WTC11 (cell line): ENCODE results near the gene NMU. TPM values are rescaled to one million over a fixed set of nuclear protein-coding genes. Genes with fewer than 3 reads are reported as not detected.

Source experiments
- ATAC-seq: fragments of 200-7000 bp; cut with Tn5 transposase; 2 replicates; pipeline ENCODE4 v1.10.0; 2021; ENCODE audit warnings: mild to moderate bottlenecking, moderate library complexity
- CTCF ChIA-PET: fragments of 300-600 bp; sonication (Branson Sonifier 250); formaldehyde crosslinking; loops from one replicate; lab custom pipeline; 2021; ENCODE audit warnings: antibody characterized with exemption; lab: Charles Lee
- POLR2A ChIA-PET: fragments of 350-600 bp; sonication (Branson Sonifier 250); formaldehyde crosslinking; loops from one replicate; lab custom pipeline; 2021; ENCODE audit warnings: antibody characterized with exemption; lab: Charles Lee
- DNase-seq: peaks from one replicate; pipeline ENCODE4 v3.0.0; 2021; ENCODE audit warnings: low spot score
- H3K27ac Mint-ChIP-seq: 2 replicates; pipeline ENCODE4 v1.8.0; 2021; ENCODE audit warnings: mixed read lengths
- H3K27me3 Mint-ChIP-seq: 2 replicates; pipeline ENCODE4 v1.8.0; 2021; ENCODE audit warnings: low read depth, mild to moderate bottlenecking, moderate library complexity, mixed read lengths
- H3K36me3 Mint-ChIP-seq: 2 replicates; pipeline ENCODE4 v1.8.0; 2021; ENCODE audit warnings: mixed read lengths
- H3K4me1 Mint-ChIP-seq: 2 replicates; pipeline ENCODE4 v1.8.0; 2022; ENCODE audit warnings: mixed read lengths
- H3K4me3 Mint-ChIP-seq: 2 replicates; pipeline ENCODE4 v1.8.0; 2021; ENCODE audit warnings: mild to moderate bottlenecking, moderate library complexity, mixed read lengths
- H3K9me3 Mint-ChIP-seq: 2 replicates; pipeline ENCODE4 v1.8.0; 2021; ENCODE audit warnings: mixed read lengths
- CREM ChIP-seq: sonication (generic); formaldehyde crosslinking; IDR thresholded peaks from 2 replicates; pipeline ENCODE4 v1.8.1; 2022; ENCODE audit warnings: mild to moderate bottlenecking, missing genetic modification reagents, moderate library complexity
- ESRRA ChIP-seq: sonication (generic); formaldehyde crosslinking; IDR thresholded peaks from 2 replicates; pipeline ENCODE4 v1.8.1; 2022; ENCODE audit warnings: mild to moderate bottlenecking, missing genetic modification reagents, borderline replicate concordance
- IRF1 ChIP-seq: sonication (generic); formaldehyde crosslinking; IDR thresholded peaks from 2 replicates; pipeline ENCODE4 v1.8.0; 2023; ENCODE audit warnings: missing genetic modification reagents
- KAT7 ChIP-seq: sonication (generic); formaldehyde crosslinking; IDR thresholded peaks from 2 replicates; pipeline ENCODE4 v1.8.1; 2023; ENCODE audit warnings: missing genetic modification reagents, mild to moderate bottlenecking, borderline replicate concordance
- NFE2L1 ChIP-seq: sonication (generic); formaldehyde crosslinking; IDR thresholded peaks from 2 replicates; pipeline ENCODE4 v1.8.1; 2023; ENCODE audit warnings: missing genetic modification reagents
- TCF7 ChIP-seq: sonication (generic); formaldehyde crosslinking; IDR thresholded peaks from 2 replicates; pipeline ENCODE4 v1.8.0; 2022; ENCODE audit warnings: mild to moderate bottlenecking, low read depth, missing genetic modification reagents, moderate library complexity
- ZBTB21 ChIP-seq: sonication (generic); formaldehyde crosslinking; IDR thresholded peaks from 2 replicates; pipeline ENCODE4 v1.8.1; 2023; ENCODE audit warnings: mild to moderate bottlenecking, missing genetic modification reagents, borderline replicate concordance
- ZNF512 ChIP-seq: sonication (generic); formaldehyde crosslinking; IDR thresholded peaks from 2 replicates; pipeline ENCODE4 v1.8.1; 2022; ENCODE audit warnings: missing genetic modification reagents, borderline replicate concordance
- ZSCAN18 ChIP-seq: fragments of 250-450 bp; sonication (Bioruptor Pico); IDR thresholded peaks from 2 replicates; pipeline ENCODE4 v2.1.2; 2022; ENCODE audit warnings: mild to moderate bottlenecking, moderate library complexity
- total RNA-seq: library from RNA; stranded (reverse); gene quantifications from 3 replicates; pipeline ENCODE4 v1.2.3, GENCODE V29; 2021
- TF ChIP-seq, protein P1 (sequence below): sonication (generic); formaldehyde crosslinking; IDR thresholded peaks from 2 replicates; pipeline ENCODE4 v1.8.1; 2023; ENCODE audit warnings: mild to moderate bottlenecking, missing genetic modification reagents, borderline replicate concordance
- TF ChIP-seq, protein P2 (sequence below): sonication (generic); formaldehyde crosslinking; conservative IDR thresholded peaks from 2 replicates; pipeline ENCODE4 v1.8.1; 2023; ENCODE audit warnings: mild to moderate bottlenecking, low read depth, missing genetic modification reagents, moderate library complexity
- TF ChIP-seq, protein P3 (sequence below): sonication (generic); formaldehyde crosslinking; IDR thresholded peaks from 2 replicates; pipeline ENCODE4 v1.8.0; 2022; ENCODE audit warnings: missing genetic modification reagents

NMU gene
- total RNA-seq, 1 experiment from 2014 or later = 43.7 TPM

GRCh38 chr4:55661398-55662056 lies 25.4 kb upstream of the NMU start:
- DNase-seq (no peak), ATAC-seq (no peak)
- H3K4me3 Mint-ChIP-seq = no peak overlapping the region
- TF ChIP-seq ZBTB21 (CRISPR knock-in tag) (no peak), ESRRA (CRISPR knock-in tag) (no peak), NFE2L1 (no peak), TCF7 (no peak), CREM (CRISPR knock-in tag) (no peak), ZNF512 (no peak), ZSCAN18 (CRISPR knock-in tag) (no peak)
- TF ChIP-seq, protein P1, sequence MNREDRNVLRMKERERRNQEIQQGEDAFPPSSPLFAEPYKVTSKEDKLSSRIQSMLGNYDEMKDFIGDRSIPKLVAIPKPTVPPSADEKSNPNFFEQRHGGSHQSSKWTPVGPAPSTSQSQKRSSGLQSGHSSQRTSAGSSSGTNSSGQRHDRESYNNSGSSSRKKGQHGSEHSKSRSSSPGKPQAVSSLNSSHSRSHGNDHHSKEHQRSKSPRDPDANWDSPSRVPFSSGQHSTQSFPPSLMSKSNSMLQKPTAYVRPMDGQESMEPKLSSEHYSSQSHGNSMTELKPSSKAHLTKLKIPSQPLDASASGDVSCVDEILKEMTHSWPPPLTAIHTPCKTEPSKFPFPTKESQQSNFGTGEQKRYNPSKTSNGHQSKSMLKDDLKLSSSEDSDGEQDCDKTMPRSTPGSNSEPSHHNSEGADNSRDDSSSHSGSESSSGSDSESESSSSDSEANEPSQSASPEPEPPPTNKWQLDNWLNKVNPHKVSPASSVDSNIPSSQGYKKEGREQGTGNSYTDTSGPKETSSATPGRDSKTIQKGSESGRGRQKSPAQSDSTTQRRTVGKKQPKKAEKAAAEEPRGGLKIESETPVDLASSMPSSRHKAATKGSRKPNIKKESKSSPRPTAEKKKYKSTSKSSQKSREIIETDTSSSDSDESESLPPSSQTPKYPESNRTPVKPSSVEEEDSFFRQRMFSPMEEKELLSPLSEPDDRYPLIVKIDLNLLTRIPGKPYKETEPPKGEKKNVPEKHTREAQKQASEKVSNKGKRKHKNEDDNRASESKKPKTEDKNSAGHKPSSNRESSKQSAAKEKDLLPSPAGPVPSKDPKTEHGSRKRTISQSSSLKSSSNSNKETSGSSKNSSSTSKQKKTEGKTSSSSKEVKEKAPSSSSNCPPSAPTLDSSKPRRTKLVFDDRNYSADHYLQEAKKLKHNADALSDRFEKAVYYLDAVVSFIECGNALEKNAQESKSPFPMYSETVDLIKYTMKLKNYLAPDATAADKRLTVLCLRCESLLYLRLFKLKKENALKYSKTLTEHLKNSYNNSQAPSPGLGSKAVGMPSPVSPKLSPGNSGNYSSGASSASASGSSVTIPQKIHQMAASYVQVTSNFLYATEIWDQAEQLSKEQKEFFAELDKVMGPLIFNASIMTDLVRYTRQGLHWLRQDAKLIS (CRISPR knock-in tag) = no peak
- TF ChIP-seq, protein P2, sequence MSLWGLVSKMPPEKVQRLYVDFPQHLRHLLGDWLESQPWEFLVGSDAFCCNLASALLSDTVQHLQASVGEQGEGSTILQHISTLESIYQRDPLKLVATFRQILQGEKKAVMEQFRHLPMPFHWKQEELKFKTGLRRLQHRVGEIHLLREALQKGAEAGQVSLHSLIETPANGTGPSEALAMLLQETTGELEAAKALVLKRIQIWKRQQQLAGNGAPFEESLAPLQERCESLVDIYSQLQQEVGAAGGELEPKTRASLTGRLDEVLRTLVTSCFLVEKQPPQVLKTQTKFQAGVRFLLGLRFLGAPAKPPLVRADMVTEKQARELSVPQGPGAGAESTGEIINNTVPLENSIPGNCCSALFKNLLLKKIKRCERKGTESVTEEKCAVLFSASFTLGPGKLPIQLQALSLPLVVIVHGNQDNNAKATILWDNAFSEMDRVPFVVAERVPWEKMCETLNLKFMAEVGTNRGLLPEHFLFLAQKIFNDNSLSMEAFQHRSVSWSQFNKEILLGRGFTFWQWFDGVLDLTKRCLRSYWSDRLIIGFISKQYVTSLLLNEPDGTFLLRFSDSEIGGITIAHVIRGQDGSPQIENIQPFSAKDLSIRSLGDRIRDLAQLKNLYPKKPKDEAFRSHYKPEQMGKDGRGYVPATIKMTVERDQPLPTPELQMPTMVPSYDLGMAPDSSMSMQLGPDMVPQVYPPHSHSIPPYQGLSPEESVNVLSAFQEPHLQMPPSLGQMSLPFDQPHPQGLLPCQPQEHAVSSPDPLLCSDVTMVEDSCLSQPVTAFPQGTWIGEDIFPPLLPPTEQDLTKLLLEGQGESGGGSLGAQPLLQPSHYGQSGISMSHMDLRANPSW (CRISPR knock-in tag) = no peak
- H3K27ac Mint-ChIP-seq = peak overlapping the region; percentile 17; the same call in 1 of the 2 replicates
- ChIA-PET POLR2A (no interaction called here), CTCF (no interaction called here)
- H3K9me3 Mint-ChIP-seq = peaks cover 5% of the 10 kb centered on the region; the same call in 1 of the 2 replicates
- H3K4me1 Mint-ChIP-seq = peaks cover 28% of the 10 kb centered on the region
- no peaks in the 10 kb centered on the region for H3K27me3 Mint-ChIP-seq
- no peaks in the 10 kb centered on the region for H3K36me3 Mint-ChIP-seq

- peaks cover 5% of the 10 kb centered on the region; the same call in 1 of the 2 replicates for H3K9me3 Mint-ChIP-seq
- peaks cover 23% of the 10 kb centered on the region for H3K4me1 Mint-ChIP-seq
- DNase-seq (no peak), ATAC-seq (no peak)
- ChIA-PET POLR2A (no interaction called here), CTCF (no interaction called here)
- H3K4me3 Mint-ChIP-seq = no peak overlapping the region
- TF ChIP-seq KAT7 (CRISPR knock-in tag) = no peak
- no peak for TF ChIP-seq IRF1 (CRISPR knock-in tag)
- TF ChIP-seq, protein P3, sequence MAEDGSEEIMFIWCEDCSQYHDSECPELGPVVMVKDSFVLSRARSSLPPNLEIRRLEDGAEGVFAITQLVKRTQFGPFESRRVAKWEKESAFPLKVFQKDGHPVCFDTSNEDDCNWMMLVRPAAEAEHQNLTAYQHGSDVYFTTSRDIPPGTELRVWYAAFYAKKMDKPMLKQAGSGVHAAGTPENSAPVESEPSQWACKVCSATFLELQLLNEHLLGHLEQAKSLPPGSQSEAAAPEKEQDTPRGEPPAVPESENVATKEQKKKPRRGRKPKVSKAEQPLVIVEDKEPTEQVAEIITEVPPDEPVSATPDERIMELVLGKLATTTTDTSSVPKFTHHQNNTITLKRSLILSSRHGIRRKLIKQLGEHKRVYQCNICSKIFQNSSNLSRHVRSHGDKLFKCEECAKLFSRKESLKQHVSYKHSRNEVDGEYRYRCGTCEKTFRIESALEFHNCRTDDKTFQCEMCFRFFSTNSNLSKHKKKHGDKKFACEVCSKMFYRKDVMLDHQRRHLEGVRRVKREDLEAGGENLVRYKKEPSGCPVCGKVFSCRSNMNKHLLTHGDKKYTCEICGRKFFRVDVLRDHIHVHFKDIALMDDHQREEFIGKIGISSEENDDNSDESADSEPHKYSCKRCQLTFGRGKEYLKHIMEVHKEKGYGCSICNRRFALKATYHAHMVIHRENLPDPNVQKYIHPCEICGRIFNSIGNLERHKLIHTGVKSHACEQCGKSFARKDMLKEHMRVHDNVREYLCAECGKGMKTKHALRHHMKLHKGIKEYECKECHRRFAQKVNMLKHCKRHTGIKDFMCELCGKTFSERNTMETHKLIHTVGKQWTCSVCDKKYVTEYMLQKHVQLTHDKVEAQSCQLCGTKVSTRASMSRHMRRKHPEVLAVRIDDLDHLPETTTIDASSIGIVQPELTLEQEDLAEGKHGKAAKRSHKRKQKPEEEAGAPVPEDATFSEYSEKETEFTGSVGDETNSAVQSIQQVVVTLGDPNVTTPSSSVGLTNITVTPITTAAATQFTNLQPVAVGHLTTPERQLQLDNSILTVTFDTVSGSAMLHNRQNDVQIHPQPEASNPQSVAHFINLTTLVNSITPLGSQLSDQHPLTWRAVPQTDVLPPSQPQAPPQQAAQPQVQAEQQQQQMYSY = no peak
- H3K36me3 Mint-ChIP-seq = no peaks in the 10 kb centered on the region
- no peaks in the 10 kb centered on the region for H3K27me3 Mint-ChIP-seq
- H3K27ac Mint-ChIP-seq = no peak overlapping the region
Observed at GRCh38 chr4:55658657-55659056, 22.6 kb upstream of the NMU start.
